ENCODE results near the gene SAE1.

SAE1 gene

GRCh38 chr19:47228937-47229675 is 98.5 kb downstream of the SAE1 start:
- H3K27ac Mint-ChIP-seq, result no peak overlapping the region

GRCh38 chr19:47229676-47230053 is 99.0 kb downstream of the SAE1 start:
- Mint-ChIP-seq H3K4me3 (no peak overlapping the region), H3K27me3 (ENCODE audit: low read depth) (peaks cover 7% of the 10 kb centered on the region), H3K36me3 (ENCODE audit: low read depth) (peaks cover 5% of the 10 kb centered on the region), H3K9me3 (no peaks in the 10 kb centered on the region), H3K27ac (no peak overlapping the region), H3K4me1 (peaks cover 18% of the 10 kb centered on the region)
- TF ChIP-seq CTCF (IDR thresholded peaks at IDR 0.05; ENCODE audit: unreplicated experiment in 3 of 3), result no peak

More at GRCh38 chr19:47228937-47229675, 98.5 kb downstream of the SAE1 start:
- Mint-ChIP-seq H3K36me3 (ENCODE audit: low read depth) (peaks cover 5% of the 10 kb centered on the region), H3K4me3 (no peak overlapping the region), H3K4me1 (peaks cover 18% of the 10 kb centered on the region), H3K9me3 (no peaks in the 10 kb centered on the region), H3K27me3 (ENCODE audit: low read depth) (peaks cover 6% of the 10 kb centered on the region)
- TF ChIP-seq CTCF (IDR thresholded peaks at IDR 0.05; ENCODE audit: unreplicated experiment in 3 of 3), result no peak

GRCh38 chr19:47230054-47230920 is 99.7 kb downstream of the SAE1 start:
- Mint-ChIP-seq H3K36me3 (ENCODE audit: low read depth) (peaks cover 5% of the 10 kb centered on the region), H3K9me3 (no peaks in the 10 kb centered on the region), H3K4me3 (peak overlapping the region in 1 of 3 experiments; percentile 45), H3K4me1 (peaks cover 17% of the 10 kb centered on the region), H3K27ac (no peak overlapping the region), H3K27me3 (ENCODE audit: low read depth) (peaks cover 11% of the 10 kb centered on the region)
- TF ChIP-seq CTCF (IDR thresholded peaks at IDR 0.05; ENCODE audit: unreplicated experiment in 3 of 3), result peak; percentile 79 to 89 (median 85)

- Mint-ChIP-seq H3K27me3 (ENCODE audit: low read depth) (peaks cover 11% of the 10 kb centered on the region), H3K9me3 (no peaks in the 10 kb centered on the region), H3K4me3 (peak within 1 kb of the TSS; percentile 79 to 87 (median 85)), H3K4me1 (peaks cover 12% of the 10 kb centered on the region), H3K36me3 (ENCODE audit: low read depth) (no peaks in the 10 kb centered on the region), H3K27ac (peak within 1 kb of the TSS; percentile 40 to 83 (median 65))
- TF ChIP-seq CTCF (IDR thresholded peaks at IDR 0.05; ENCODE audit: unreplicated experiment in 3 of 3), result no peak
These were observed 100.2 kb downstream of the SAE1 start, which contains the start of gene BBC3 for GRCh38 chr19:47230921-47231214. TSS of gene BBC3 (minus strand) at chr19:47231199. CDS start at chr19:47228431, 2,768 bp downstream.

- Mint-ChIP-seq H3K27ac (peak overlapping the region; percentile 40 to 83 (median 65)), H3K36me3 (ENCODE audit: low read depth) (no peaks in the 10 kb centered on the region), H3K27me3 (ENCODE audit: low read depth) (peaks cover 15% of the 10 kb centered on the region), H3K4me1 (peaks cover 12% of the 10 kb centered on the region), H3K4me3 (peak overlapping the region; percentile 79 to 87 (median 85)), H3K9me3 (no peaks in the 10 kb centered on the region)
- TF ChIP-seq CTCF (IDR thresholded peaks at IDR 0.05; ENCODE audit: unreplicated experiment in 3 of 3), result no peak
These were observed 100.8 kb downstream of the SAE1 start for GRCh38 chr19:47231215-47232054.

All from nephron (organoid).